HG02798 (cell line): ENCODE results near the gene APLP2.
"Not testable (repeated sequence)": the region's sequence is repeated elsewhere in the genome, so short reads cannot be mapped to it uniquely, and the experiment has no call there.

Source experiments
- ATAC-seq: cut with Tn5 transposase; IDR thresholded peaks from one replicate; pipeline ENCODE4 v1.9.1; 2021; ENCODE audit warnings: mild to moderate bottlenecking; ENCODE audit not compliant: unreplicated experiment, poor library complexity

The APLP2 gene

DNA sequence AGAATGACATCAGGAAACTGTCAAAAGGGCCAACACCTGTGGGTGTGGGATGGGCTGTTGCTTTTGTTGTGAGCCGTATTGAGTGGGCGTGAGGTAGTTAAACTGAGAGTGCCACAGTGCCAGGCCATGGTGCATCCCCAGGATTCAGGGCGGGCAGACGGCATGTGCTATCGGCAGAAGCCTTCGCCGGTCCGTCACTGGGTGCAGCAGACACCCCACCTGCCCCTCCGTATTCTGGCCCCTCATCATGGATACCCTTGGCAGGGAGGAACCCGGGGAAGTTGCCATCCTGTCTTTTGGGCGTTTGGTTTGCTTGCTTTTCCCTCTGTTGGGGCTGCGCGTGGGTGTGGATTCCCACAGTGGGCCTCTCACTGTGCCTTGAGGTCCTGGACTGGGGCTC lies 117.4 kb downstream of the APLP2 start:
- no peak for ATAC-seq

- no peak for ATAC-seq
Measured at GRCh38 chr11:130188047-130188446, 118.4 kb downstream of the APLP2 start.

DNA sequence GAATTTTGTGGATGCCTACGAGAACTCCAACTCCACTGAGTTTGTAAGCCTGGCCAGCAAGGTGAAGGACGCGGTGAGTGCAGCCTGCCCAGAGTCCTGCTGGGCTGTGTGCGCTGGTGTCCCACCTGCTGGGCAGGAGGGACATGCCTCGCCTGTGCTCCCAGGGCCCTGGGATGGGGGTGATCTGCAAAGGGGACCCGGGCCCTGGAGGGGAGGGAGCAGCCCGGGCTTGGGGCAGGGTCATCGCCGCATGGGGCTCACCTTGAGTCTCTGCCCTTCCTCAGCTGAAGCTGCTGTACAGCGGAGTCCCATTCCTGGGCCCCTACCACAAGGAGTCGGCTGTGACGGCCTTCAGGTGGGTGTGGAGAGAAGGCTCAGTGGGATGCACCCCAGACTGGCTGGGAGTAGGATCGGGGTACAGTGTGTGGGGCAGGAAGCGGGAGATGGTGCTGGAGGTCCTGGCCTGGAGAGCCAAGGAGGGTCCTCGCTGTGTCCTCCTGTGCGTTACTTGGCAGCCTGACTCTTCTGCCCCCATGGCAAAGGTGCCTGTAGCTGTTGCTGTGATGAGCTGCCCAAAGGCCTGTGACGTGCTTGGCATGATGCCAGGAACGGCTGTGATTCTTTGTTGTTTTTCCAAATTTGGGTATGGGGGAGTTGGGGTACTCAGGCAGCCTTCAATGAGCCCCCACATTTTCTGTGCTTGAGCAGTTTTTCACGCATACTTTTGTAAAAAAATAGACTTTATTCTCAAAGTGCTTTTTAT lies 119.1 kb downstream of the APLP2 start:
- no peak for ATAC-seq

DNA sequence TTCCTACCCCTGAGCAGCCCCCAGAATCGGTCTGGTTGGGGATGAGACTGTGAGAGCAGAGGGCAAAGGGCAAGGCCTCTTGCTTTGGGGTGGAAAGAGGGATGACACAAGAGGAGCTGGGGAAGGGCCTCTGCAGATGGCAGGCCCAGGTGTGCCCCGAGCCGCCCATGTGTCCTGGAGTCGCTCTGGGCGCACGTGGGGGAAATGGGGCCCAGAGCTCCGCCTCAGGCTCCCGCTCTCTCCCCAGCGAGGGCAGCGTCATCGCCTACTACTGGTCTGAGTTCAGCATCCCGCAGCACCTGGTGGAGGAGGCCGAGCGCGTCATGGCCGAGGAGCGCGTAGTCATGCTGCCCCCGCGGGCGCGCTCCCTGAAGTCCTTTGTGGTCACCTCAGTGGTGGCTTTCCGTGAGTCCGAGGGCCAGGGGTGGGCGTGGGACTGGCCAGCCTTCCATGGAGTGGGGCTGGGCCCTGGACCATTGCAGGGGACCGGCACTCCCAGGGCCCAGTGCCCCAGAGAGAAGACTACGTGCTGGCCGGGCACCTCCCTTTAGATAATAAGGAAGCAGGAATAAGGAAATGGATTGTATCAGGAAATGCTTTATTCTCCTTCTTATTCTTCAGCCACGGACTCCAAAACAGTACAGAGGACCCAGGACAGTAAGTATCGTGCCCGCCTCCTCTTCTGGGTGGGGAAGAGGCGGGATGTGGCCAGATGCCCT lies 120.0 kb downstream of the APLP2 start:
- no peak for ATAC-seq

DNA sequence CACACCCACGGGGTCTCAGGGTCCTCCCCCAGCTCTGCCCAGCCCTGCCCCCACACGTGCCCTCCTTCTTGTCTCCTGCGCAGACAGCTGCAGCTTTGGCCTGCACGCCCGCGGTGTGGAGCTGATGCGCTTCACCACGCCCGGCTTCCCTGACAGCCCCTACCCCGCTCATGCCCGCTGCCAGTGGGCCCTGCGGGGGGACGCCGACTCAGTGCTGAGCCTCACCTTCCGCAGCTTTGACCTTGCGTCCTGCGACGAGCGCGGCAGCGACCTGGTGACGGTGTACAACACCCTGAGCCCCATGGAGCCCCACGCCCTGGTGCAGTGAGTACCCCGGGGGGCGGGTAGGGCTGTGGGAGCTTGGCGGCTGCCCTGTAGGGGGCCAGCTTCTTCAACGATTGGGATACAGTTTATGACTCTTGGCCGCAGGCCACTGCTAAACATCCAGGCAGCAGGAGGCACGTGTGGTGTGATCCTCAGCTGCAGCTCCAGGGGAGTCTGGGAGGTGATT lies 120.7 kb downstream of the APLP2 start:
- ATAC-seq: no peak

- no peak for ATAC-seq
Measured at GRCh38 chr11:130191896-130192295, 122.2 kb downstream of the APLP2 start.

DNA sequence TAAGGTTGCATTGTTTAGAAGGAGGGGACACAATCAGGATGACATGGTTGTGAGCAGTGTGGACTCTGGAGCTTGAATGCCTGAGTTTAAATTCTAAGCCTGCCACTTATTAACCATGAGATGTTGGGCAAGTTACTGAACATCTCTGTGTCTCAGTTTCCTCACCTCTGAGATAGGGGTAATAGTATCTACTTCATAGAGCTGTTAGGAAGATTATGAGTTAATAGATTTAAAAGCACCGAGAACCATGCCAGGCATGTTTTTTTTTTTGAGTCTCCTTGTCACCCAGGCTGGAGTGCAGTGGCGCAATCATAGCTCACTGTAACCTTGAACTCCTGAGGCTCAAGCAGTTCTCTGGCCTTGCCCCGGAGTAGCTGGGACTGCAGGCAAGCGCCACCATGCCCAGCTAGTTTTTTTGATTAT lies 123.2 kb downstream of the APLP2 start:
- ATAC-seq: no peak

DNA sequence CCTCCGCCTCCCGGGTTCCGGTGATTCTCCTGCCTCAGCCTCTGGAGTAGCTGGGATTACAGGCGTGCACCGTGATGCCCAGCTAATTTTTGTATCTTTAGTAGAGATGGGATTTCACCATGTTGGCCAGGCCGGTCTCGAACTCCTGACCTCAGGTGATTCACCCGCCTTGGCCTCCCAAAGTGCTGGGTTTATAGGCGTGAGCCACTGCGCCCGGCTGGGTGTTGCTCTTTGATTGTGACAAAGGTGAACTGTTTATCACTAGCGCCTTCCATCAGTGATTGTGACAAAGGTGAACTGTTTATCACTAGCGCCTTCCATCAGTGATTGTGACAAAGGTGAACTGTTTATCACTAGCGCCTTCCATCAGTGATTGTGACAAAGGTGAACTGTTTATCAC lies 123.9 kb downstream of the APLP2 start:
- not testable (repeated sequence) for ATAC-seq
